Activated T-helper 17 cell treated with anti-CD3 and anti-CD28 coated beads, Interleukin-2, amount 50 U/mL, for 72 hours (primary cell): ENCODE measurements around the gene NDST1. TPM values are rescaled to one million over a fixed set of nuclear protein-coding genes. Genes with fewer than 3 reads are reported as not detected.
A peak's percentile ranks its signal among the peaks of the same experiment; 100 is the strongest.
"Not testable (repeated sequence)": the region's sequence is repeated elsewhere in the genome, so short reads cannot be mapped to it uniquely, and the experiment has no call there.

Source experiments
- ATAC-seq: fragments of 150-1000 bp; cut with Tn5 transposase; replicated peaks from 2 replicates; pipeline ENCODE4 v1.10.0; 2021; ENCODE audit warnings: mild to moderate bottlenecking, moderate library complexity
- H3K27ac Mint-ChIP-seq: one replicate; pipeline ENCODE4 v1.8.0; 2022; ENCODE audit warnings: mixed read lengths
- H3K27me3 Mint-ChIP-seq: one replicate; pipeline ENCODE4 v1.8.0; 2022; ENCODE audit warnings: mixed read lengths
- H3K36me3 Mint-ChIP-seq: one replicate; pipeline ENCODE4 v1.8.0; 2022; ENCODE audit warnings: low read depth, mild to moderate bottlenecking, mixed read lengths
- H3K4me1 Mint-ChIP-seq: one replicate; pipeline ENCODE4 v1.8.0; 2022; ENCODE audit warnings: mixed read lengths
- H3K4me3 Mint-ChIP-seq: one replicate; pipeline ENCODE4 v1.8.0; 2022; ENCODE audit warnings: mild to moderate bottlenecking, mixed read lengths
- H3K9me3 Mint-ChIP-seq: one replicate; pipeline ENCODE4 v1.8.0; 2022; ENCODE audit warnings: mixed read lengths
- total RNA-seq, 2 donors: library from RNA; stranded (reverse); gene quantifications; one replicate each; pipeline ENCODE4 v1.2.3, GENCODE V29; 2022

The NDST1 gene
- 1 to 10 TPM in 1 of 2 donors, under 1 TPM in 1; 0.48 to 1.8 TPM for total RNA-seq

GRCh38 chr5:150507474-150508276 is at the start of gene NDST1:
NDST1 (plus strand) TSS chr5:150508131; CDS start chr5:150521255, 13,124 bp downstream.
- H3K27ac Mint-ChIP-seq = no peak within 1 kb of the TSS
- no peak within 1 kb of the TSS for H3K4me3 Mint-ChIP-seq
- ATAC-seq = no peak
- H3K36me3 Mint-ChIP-seq = no peaks in the 10 kb centered on the region
- no peaks in the 10 kb centered on the region for H3K4me1 Mint-ChIP-seq
- no peaks in the 10 kb centered on the region for H3K9me3 Mint-ChIP-seq
- H3K27me3 Mint-ChIP-seq = no peaks in the 10 kb centered on the region

- Mint-ChIP-seq H3K4me3 (peak overlapping the region; percentile 49), H3K4me1 (peaks cover 6% of the 10 kb centered on the region), H3K9me3 (no peaks in the 10 kb centered on the region), H3K27ac (no peak overlapping the region), H3K27me3 (no peaks in the 10 kb centered on the region), H3K36me3 (no peaks in the 10 kb centered on the region)
- peak; percentile 97 for ATAC-seq
Observed at GRCh38 chr5:150458802-150459557, 49.0 kb upstream of the NDST1 start.

GRCh38 chr5:150460781-150461180 is 47.1 kb upstream of the NDST1 start:
- no peaks in the 10 kb centered on the region for H3K27me3 Mint-ChIP-seq
- no peak overlapping the region for H3K27ac Mint-ChIP-seq
- H3K4me1 Mint-ChIP-seq = peaks cover 6% of the 10 kb centered on the region
- no peak overlapping the region for H3K4me3 Mint-ChIP-seq
- ATAC-seq = no peak
- no peaks in the 10 kb centered on the region for H3K9me3 Mint-ChIP-seq
- H3K36me3 Mint-ChIP-seq = no peaks in the 10 kb centered on the region

- peaks cover 6% of the 10 kb centered on the region for H3K4me1 Mint-ChIP-seq
Observed at GRCh38 chr5:150461231-150461630, 46.7 kb upstream of the NDST1 start.

DNA sequence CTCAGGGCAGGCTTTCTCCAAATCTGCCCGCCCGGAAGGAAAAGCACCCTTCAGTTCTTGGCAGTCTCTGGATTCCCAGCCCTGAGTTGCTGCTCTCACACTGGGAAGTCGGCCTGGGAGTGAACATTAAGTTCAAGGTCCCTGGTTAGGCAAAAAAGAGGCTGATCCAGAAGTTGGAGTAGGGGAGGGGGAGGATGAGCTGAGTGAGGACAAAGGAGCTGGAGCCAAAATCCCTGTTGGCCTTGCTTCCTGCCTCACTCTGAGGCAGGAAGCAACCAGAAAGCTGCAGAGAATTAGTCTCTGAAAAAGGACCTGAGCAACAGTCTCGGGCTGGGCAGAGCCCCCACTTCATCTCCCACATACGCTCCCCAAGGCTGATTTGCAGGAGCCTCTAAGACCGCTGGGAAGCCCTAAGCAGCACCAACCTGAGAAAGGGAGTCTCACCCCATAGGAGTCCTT is 43.3 kb upstream of the NDST1 start:
- Mint-ChIP-seq H3K9me3 (no peaks in the 10 kb centered on the region), H3K4me3 (no peak overlapping the region), H3K36me3 (no peaks in the 10 kb centered on the region), H3K4me1 (no peaks in the 10 kb centered on the region), H3K27ac (no peak overlapping the region), H3K27me3 (no peaks in the 10 kb centered on the region)
- no peak for ATAC-seq

More at GRCh38 chr5:150461231-150461630, 46.7 kb upstream of the NDST1 start:
- Mint-ChIP-seq H3K36me3 (no peaks in the 10 kb centered on the region), H3K27ac (no peak overlapping the region), H3K4me3 (no peak overlapping the region), H3K27me3 (no peaks in the 10 kb centered on the region), H3K9me3 (no peaks in the 10 kb centered on the region)
- ATAC-seq = no peak

- Mint-ChIP-seq H3K4me3 (no peak overlapping the region), H3K27ac (no peak overlapping the region), H3K4me1 (no peaks in the 10 kb centered on the region), H3K27me3 (no peaks in the 10 kb centered on the region), H3K36me3 (no peaks in the 10 kb centered on the region), H3K9me3 (no peaks in the 10 kb centered on the region)
- ATAC-seq = no peak
Observed at GRCh38 chr5:150465927-150466326, 42.0 kb upstream of the NDST1 start.

GRCh38 chr5:150468206-150468605 is 39.7 kb upstream of the NDST1 start:
- Mint-ChIP-seq H3K9me3 (no peaks in the 10 kb centered on the region), H3K27me3 (no peaks in the 10 kb centered on the region), H3K36me3 (no peaks in the 10 kb centered on the region), H3K4me3 (no peak overlapping the region), H3K4me1 (no peaks in the 10 kb centered on the region), H3K27ac (no peak overlapping the region)
- ATAC-seq = no peak

DNA sequence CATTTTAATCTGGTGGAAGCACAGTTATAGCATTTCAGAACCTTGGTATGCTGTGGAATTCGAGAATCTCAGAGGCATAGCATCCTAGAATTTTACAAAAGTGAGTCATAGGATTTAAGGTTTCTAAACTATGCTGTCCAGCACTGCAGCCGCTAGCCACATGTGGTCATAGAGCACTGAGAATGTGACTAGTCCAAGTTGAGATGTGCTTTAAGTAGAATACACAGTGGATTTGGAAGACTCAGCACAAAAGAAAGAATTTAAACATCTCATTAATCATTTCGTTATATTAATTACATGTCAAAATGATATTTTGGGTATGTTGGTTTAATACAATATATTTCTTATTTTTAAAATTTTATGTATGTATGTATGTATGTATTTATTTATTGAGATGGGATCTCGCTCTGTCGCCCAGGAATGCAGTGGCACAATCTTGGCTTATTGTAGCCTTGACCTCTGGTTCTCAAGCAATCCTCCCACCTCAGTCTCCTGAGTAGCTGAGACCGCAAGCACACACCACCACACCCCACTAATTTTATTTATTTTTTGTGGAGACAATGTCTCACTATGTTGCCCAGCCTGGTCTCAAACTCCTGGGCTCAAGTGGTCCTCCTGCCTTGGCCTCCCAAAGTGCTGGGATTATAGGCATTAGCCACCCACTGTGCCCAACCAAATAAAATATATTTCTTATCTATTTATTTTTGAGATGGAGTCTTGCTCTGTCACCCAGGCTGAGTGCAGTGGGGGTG is 38.0 kb upstream of the NDST1 start:
- no peaks in the 10 kb centered on the region for H3K4me1 Mint-ChIP-seq

DNA sequence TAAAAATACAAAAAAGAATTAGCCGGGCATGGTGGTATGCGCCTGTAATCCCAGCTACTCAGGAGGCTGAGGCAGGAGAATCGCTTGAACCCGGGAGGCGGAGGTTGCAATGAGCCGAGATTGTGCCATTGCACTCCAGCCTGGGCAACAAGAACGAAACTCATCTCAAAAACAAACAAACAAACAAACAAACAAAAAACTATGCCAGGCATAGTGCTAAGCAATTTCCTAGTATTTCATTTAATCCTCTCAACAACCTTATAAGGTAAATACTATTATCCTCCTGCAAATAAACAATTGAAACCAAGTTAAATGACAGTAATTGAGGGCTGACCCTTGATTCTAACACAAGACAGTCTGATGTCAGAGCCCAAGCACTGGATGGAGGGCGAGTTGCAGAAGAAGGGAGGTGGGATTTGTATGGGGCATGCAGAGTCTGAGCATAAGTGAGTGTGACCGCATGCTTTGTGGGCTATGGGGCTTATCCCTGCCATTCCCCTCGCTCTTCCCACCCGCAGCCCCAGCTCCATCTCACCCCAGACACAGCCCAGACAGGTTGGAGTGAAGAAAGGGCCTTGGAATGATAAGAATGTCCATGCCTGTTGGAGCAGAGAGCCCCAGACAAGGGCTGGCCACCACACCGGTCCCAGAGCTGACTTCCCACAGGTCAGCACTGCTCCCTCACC is 34.1 kb upstream of the NDST1 start:
- Mint-ChIP-seq H3K36me3 (no peaks in the 10 kb centered on the region), H3K27me3 (peaks cover 4% of the 10 kb centered on the region), H3K4me1 (no peaks in the 10 kb centered on the region), H3K9me3 (no peaks in the 10 kb centered on the region), H3K27ac (no peak overlapping the region), H3K4me3 (no peak overlapping the region)
- no peak for ATAC-seq

More for the DNA sequence above, 38.0 kb upstream of the NDST1 start:
- H3K27me3 Mint-ChIP-seq = no peaks in the 10 kb centered on the region
- no peaks in the 10 kb centered on the region for H3K9me3 Mint-ChIP-seq
- H3K36me3 Mint-ChIP-seq = no peaks in the 10 kb centered on the region
- H3K27ac Mint-ChIP-seq = no peak overlapping the region
- ATAC-seq = no peak
- H3K4me3 Mint-ChIP-seq = no peak overlapping the region

GRCh38 chr5:150476568-150476967 is 31.4 kb upstream of the NDST1 start:
- not testable (repeated sequence) for H3K4me1 Mint-ChIP-seq, H3K36me3 Mint-ChIP-seq, H3K9me3 Mint-ChIP-seq, H3K4me3 Mint-ChIP-seq, ATAC-seq, H3K27ac Mint-ChIP-seq, H3K27me3 Mint-ChIP-seq

GRCh38 chr5:150479416-150479815 is 28.5 kb upstream of the NDST1 start:
- no peaks in the 10 kb centered on the region for H3K9me3 Mint-ChIP-seq
- no peak for ATAC-seq
- H3K4me1 Mint-ChIP-seq = no peaks in the 10 kb centered on the region
- H3K4me3 Mint-ChIP-seq = no peak overlapping the region
- peaks cover 4% of the 10 kb centered on the region for H3K27me3 Mint-ChIP-seq
- no peaks in the 10 kb centered on the region for H3K36me3 Mint-ChIP-seq
- H3K27ac Mint-ChIP-seq = no peak overlapping the region

GRCh38 chr5:150481708-150481965 is 26.3 kb upstream of the NDST1 start:
- Mint-ChIP-seq H3K27me3 (peaks cover 6% of the 10 kb centered on the region), H3K36me3 (no peaks in the 10 kb centered on the region), H3K4me1 (no peaks in the 10 kb centered on the region), H3K27ac (no peak overlapping the region), H3K9me3 (no peaks in the 10 kb centered on the region), H3K4me3 (no peak overlapping the region)
- ATAC-seq = no peak

DNA sequence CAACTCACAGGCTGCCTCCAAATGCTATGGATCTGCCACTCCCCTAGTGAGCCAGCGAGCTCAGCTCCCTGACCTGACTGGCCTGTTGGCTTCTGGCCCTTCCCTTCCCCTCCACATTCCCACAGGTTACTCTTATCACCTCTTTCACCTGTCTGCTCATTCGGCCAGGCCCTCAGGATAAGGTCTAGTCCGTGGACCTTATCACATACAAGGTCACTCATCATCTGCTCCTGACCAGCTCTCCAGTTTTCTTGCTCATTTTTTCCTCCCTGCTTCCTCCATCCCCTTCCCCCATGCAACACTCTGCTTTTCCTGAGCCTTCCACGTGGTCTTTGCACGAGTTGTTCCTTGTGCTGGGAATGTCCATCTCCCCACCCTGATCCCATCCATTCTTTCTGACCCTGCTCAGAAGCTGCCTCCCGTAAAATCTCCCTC is 25.9 kb upstream of the NDST1 start:
- H3K27me3 Mint-ChIP-seq = peaks cover 5% of the 10 kb centered on the region
- H3K4me3 Mint-ChIP-seq = no peak overlapping the region
- H3K4me1 Mint-ChIP-seq = no peaks in the 10 kb centered on the region
- ATAC-seq = no peak
- no peaks in the 10 kb centered on the region for H3K36me3 Mint-ChIP-seq
- H3K27ac Mint-ChIP-seq = no peak overlapping the region
- no peaks in the 10 kb centered on the region for H3K9me3 Mint-ChIP-seq

- Mint-ChIP-seq H3K36me3 (no peaks in the 10 kb centered on the region), H3K27ac (peak overlapping the region; percentile 29), H3K27me3 (peaks cover 11% of the 10 kb centered on the region), H3K4me1 (no peaks in the 10 kb centered on the region), H3K4me3 (peak overlapping the region; percentile 69), H3K9me3 (no peaks in the 10 kb centered on the region)
- no peak for ATAC-seq
Observed at GRCh38 chr5:150484964-150485692, 22.8 kb upstream of the NDST1 start.
